Measurements from ENCODE around the gene C2orf49.

GRCh38 chr2:105308382-105309146 lies 28.8 kb upstream of the C2orf49 start:
- no peak for TF ChIP-seq PKNOX1 (IDR thresholded peaks at IDR 0.05)
- TF ChIP-seq BHLHE40 (IDR thresholded peaks at IDR 0.05; ENCODE audit: borderline replicate concordance), result no peak
- TF ChIP-seq NFRKB (IDR thresholded peaks at IDR 0.05), result no peak
- no peak for TF ChIP-seq ELF4 (IDR thresholded peaks at IDR 0.05)
- TF ChIP-seq SUZ12 (IDR thresholded peaks at IDR 0.05), result no peak
- no peak for TF ChIP-seq CTBP1 (IDR thresholded peaks at IDR 0.05; ENCODE audit: borderline replicate concordance)
- TF ChIP-seq LEF1 (IDR thresholded peaks at IDR 0.05; ENCODE audit: borderline replicate concordance), result no peak
- TF ChIP-seq HDGF (IDR thresholded peaks at IDR 0.05; ENCODE audit: borderline replicate concordance), result no peak
- no peak for TF ChIP-seq TARDBP (IDR thresholded peaks at IDR 0.05)
- no peak for TF ChIP-seq FOXM1 (IDR thresholded peaks at IDR 0.05; ENCODE audit: borderline replicate concordance)
- no peak for TF ChIP-seq SP1 (IDR thresholded peaks at IDR 0.05)
- no peak for TF ChIP-seq FOXK2 (IDR thresholded peaks at IDR 0.05)
- TF ChIP-seq L3MBTL2 (conservative IDR thresholded peaks at IDR 0.05), result no peak
- TF ChIP-seq ARNT (IDR thresholded peaks at IDR 0.05), result no peak

Data from HEK293T (cell line).